HepG2 (cell line): ENCODE data around the gene UBE2J1. TPM values are rescaled to one million over a fixed set of nuclear protein-coding genes. Genes with fewer than 3 reads are reported as not detected.

ENCODE experiments used
- ATAC-seq: fragments of 200-7000 bp; cut with Tn5 transposase; 3 replicates; pipeline ENCODE4 v1.9.1; 2020; ENCODE audit warnings: mild to moderate bottlenecking, moderate library complexity
- BruUV-seq: library from RNA; stranded (reverse); fragments of 400-500 nt; replicated peaks from 2 replicates; lab custom pipeline; 2021; lab: Mats Ljungman, UMichigan
- CTCF ChIA-PET: fragments of 300-600 bp; formaldehyde crosslinking; extraction: SDS; loops from one replicate; lab custom pipeline; 2021; ENCODE audit warnings: low total read pairs, inconsistent platforms, low intra/inter-chr PET ratio; lab: Yijun Ruan, JAX
- POLR2A ChIA-PET: fragments of 350-600 bp; sonication (Branson Sonifier 250); formaldehyde crosslinking; loops from one replicate; lab custom pipeline; 2020; ENCODE audit warnings: antibody characterized with exemption, inconsistent platforms; lab: Yijun Ruan, JAX
- DNase-seq: peaks from one replicate; pipeline ENCODE4 v3.0.0-alpha.2; 2015; ENCODE audit warnings: low spot score
- FAIRE-seq: peaks from 3 replicates; lab custom pipeline; 2011; peaks lifted over from hg19 to GRCh38; lab: Jason Lieb, UNC
- H2AFZ ChIP-seq: one replicate; pipeline ENCODE4 v1.6.1; 2011; ENCODE audit warnings: low read length, inconsistent platforms
- H3K27ac ChIP-seq: fragments of 300-600 bp; 3 replicates; pipeline ENCODE4 v1.8.0; 2011; ENCODE audit warnings: mixed run types, mild to moderate bottlenecking, mixed read lengths, low read length, inconsistent platforms; ENCODE audit not compliant: insufficient read depth; ENCODE audit errors: extremely low read length
- H3K27me3 ChIP-seq, 2 experiments: fragments of 200-600 bp in 1 of 2; 2 replicates in 1 of 2; 3 replicates in 1 of 2; pipeline versions ENCODE4 v1.6.0 to v1.8.0; 2011; ENCODE audit warnings: low read length in 2 of 2, mild to moderate bottlenecking in 2 of 2, moderate library complexity in 2 of 2, inconsistent platforms in 1 of 2; ENCODE audit not compliant: insufficient read depth in 2 of 2, control insufficient read depth in 1 of 2
- H3K36me3 ChIP-seq, 2 experiments: fragments of 200-600 bp in 1 of 2; replicated peaks in 1 of 2; 2 replicates in 1 of 2; 3 replicates in 1 of 2; pipeline versions ENCODE4 v1.5.1 to v1.8.0; 2011; ENCODE audit warnings: low read length in 2 of 2, inconsistent platforms in 1 of 2; ENCODE audit not compliant: insufficient read depth in 2 of 2, control insufficient read depth in 1 of 2
- H3K4me1 ChIP-seq: 2 replicates; pipeline ENCODE4 v1.5.1; 2012; ENCODE audit warnings: low read length, inconsistent platforms; ENCODE audit not compliant: insufficient read depth
- H3K4me2 ChIP-seq: 2 replicates; pipeline ENCODE4 v1.6.0; 2011; ENCODE audit warnings: low read depth, low read length, inconsistent platforms
- H3K4me3 ChIP-seq, 3 experiments: fragments of 200-600 bp in 1 of 3; sonication (generic), shearing (Covaris generic) in 1 of 3; replicated peaks in 1 of 3; 2 replicates each; pipeline ENCODE4 v1.5.1; 2011 to 2016; ENCODE audit warnings: low read length in 3 of 3, inconsistent platforms in 2 of 3, low read depth in 2 of 3, mild to moderate bottlenecking in 2 of 3, control low read depth in 1 of 3, mixed read lengths in 1 of 3; ENCODE audit not compliant: insufficient read depth in 1 of 3
- H3K79me2 ChIP-seq: one replicate; pipeline ENCODE4 v1.6.1; 2011; ENCODE audit warnings: low read length, inconsistent platforms; ENCODE audit not compliant: insufficient read depth
- H3K9ac ChIP-seq: 2 replicates; pipeline ENCODE4 v1.6.0; 2011; ENCODE audit warnings: mild to moderate bottlenecking, low read depth, low read length, inconsistent platforms; ENCODE audit not compliant: insufficient read depth
- H3K9me3 ChIP-seq: 2 replicates; pipeline ENCODE4 v1.5.1; 2012; ENCODE audit warnings: mild to moderate bottlenecking, low read length
- H4K20me1 ChIP-seq: 2 replicates; pipeline ENCODE4 v1.6.0; 2011; ENCODE audit warnings: inconsistent platforms, mild to moderate bottlenecking, low read length, moderate library complexity; ENCODE audit not compliant: insufficient read depth
- ATF3 ChIP-seq: sonication (generic); formaldehyde crosslinking; IDR thresholded peaks from 2 replicates; pipeline ENCODE4 v1.4.0; 2020; ENCODE audit warnings: missing genetic modification reagents
- FOSL2 ChIP-seq: sonication (generic); formaldehyde crosslinking; IDR thresholded peaks from 2 replicates; pipeline ENCODE4 v1.4.0; 2020; ENCODE audit warnings: missing genetic modification reagents
- KLF11 ChIP-seq: IDR thresholded peaks from 2 replicates; pipeline ENCODE4 v1.6.1; 2016; ENCODE audit warnings: missing compliant biosample characterization
- NR2F1 ChIP-seq, 2 experiments: fragments of 450-650 bp in 1 of 2; formaldehyde crosslinking in 1 of 2; IDR thresholded peaks; 2 replicates each; pipeline versions ENCODE4 v1.5.0 to v1.6.1; 2016 to 2020; ENCODE audit warnings: mild to moderate bottlenecking in 1 of 2, missing compliant biosample characterization in 1 of 2, missing genetic modification reagents in 1 of 2, moderate library complexity in 1 of 2
- RBAK ChIP-seq: sonication (generic); formaldehyde crosslinking; IDR thresholded peaks from 2 replicates; pipeline ENCODE4 v1.5.1; 2020; ENCODE audit warnings: mild to moderate bottlenecking, missing genetic modification reagents
- RCOR2 ChIP-seq: IDR thresholded peaks from 2 replicates; pipeline ENCODE4 v1.6.1; 2016; ENCODE audit warnings: missing biosample characterization, missing genetic modification reagents
- REXO4 ChIP-seq: sonication (generic); formaldehyde crosslinking; IDR thresholded peaks from 2 replicates; pipeline ENCODE4 v1.8.0; 2022; ENCODE audit warnings: missing genetic modification reagents, mild to moderate bottlenecking, borderline replicate concordance
- SAP130 ChIP-seq: IDR thresholded peaks from 2 replicates; pipeline ENCODE4 v1.6.1; 2016; ENCODE audit warnings: low read depth
- ZBTB3 ChIP-seq: sonication (generic); formaldehyde crosslinking; IDR thresholded peaks from 2 replicates; pipeline ENCODE4 v1.4.0; 2020; ENCODE audit warnings: low read depth, mild to moderate bottlenecking, moderate library complexity, missing genetic modification reagents, borderline replicate concordance
- WGBS: methylation state at CpG from one replicate; pipeline ENCODE4 v1.1.6; 2017; ENCODE audit warnings: low lambda C conversion rate; 5-methylcytosine and 5-hydroxymethylcytosine counted together
- in situ Hi-C: cut with HindIII; loops from 2 replicates; pipeline ENCODE4 v1.10.0; 2017; ENCODE audit warnings: low pct_unique_long_range_greater_than_20kb; ENCODE audit not compliant: extremely low pct_ligation_motif_present
- intact Hi-C: fragments of 100-400 bp; cut with micrococcal nuclease; formaldehyde crosslinking; loops from one replicate; pipeline ENCODE4 v1.10.0; 2022; ENCODE audit not compliant: unreplicated experiment
- polyA plus RNA-seq, 8 experiments: library from polyadenylated mRNA; depleted of rRNA in 3 of 8; stranded (reverse) in 7 of 8; unstranded in 1 of 8; fragments of >200 nt; fragmentation: Illumina TruSeq in 4 of 8; extraction: Trizol in 4 of 8; gene quantifications; 2 replicates each; pipeline versions ENCODE4 v1.2.1 to v1.2.3, GENCODE V29; 2011 to 2016; ENCODE audit warnings: low read depth in 4 of 8, missing spikeins in 1 of 8, mixed read lengths in 1 of 8; ENCODE audit not compliant: insufficient read depth in 1 of 8
- total RNA-seq, 5 experiments: library from RNA; depleted of rRNA; stranded (reverse); fragments of >200 nt; fragmentation: Illumina TruSeq; extraction: Trizol; gene quantifications; 2 replicates each; pipeline ENCODE4 v1.2.3, GENCODE V29; 2016; ENCODE audit warnings: low read depth in 1 of 5
- TF ChIP-seq, protein P1 (sequence below): IDR thresholded peaks from 2 replicates; pipeline ENCODE4 v1.6.1; 2016; ENCODE audit warnings: missing biosample characterization, missing genetic modification reagents, low read depth

The UBE2J1 gene
- total and polyA plus RNA-seq, 2 of the 13 experiments (the other 11 are each of a cell fraction or from before 2014, with no cell fraction given), result 19.3 to 24.6 TPM

DNA sequence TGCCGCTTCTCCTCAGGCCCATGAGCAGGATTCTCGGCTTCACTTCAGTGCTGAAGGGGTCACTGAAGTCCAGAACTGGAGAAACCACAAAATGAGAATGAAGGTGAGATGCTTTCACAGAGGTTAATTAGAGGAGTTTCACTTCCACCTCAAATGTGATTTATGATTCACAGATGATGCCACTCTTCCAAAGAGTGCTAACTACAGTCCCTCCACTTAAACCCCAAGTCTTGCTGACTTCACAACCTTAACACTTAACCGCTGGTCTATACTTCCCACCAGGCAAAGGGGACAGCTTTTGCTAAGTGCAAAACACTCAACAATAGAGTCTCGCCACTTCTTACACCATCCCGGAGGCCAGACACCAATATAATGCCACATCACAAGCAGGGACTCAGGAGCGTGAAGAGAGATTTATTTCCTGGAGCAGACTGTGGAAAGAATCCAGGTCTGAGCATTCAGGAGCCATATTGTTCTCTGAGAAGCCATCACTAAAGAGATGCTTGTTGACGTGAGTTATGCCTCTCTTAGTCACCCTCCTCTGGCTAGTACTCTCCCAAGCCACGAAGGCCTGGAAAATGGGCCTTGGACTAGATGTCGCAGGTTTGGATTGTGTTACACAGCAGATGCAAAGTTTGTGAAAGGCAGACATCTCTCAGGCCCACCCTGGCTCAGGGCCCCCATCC, 35.1 kb upstream of the UBE2J1 start (continued):
- no peak for TF ChIP-seq RCOR2
- no peak for TF ChIP-seq REXO4 (CRISPR knock-in tag)
- TF ChIP-seq KLF11 (CRISPR knock-in tag), result no peak
- no peak for TF ChIP-seq NR2F1 (CRISPR knock-in tag; IDR thresholded peaks at IDR 0.05)
- TF ChIP-seq, protein P1, sequence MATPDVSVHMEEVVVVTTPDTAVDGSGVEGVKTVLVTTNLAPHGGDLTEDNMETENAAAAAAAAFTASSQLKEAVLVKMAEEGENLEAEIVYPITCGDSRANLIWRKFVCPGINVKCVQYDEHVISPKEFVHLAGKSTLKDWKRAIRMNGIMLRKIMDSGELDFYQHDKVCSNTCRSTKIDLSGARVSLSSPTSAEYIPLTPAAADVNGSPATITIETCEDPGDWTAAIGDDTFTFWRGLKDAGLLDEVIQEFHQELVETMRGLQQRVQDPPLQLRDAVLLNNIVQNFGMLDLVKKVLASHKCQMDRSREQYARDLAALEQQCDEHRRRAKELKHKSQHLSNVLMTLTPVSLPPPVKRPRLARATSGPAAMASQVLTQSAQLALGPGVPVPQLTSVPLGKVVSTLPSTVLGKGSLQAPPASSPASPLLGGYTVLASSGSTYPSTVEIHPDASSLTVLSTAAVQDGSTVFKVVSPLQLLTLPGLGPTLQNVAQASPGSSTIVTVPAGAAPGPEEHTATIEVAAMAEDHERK (CRISPR knock-in tag), result no peak
- no peak for TF ChIP-seq FOSL2 (CRISPR knock-in tag)
- no peak for TF ChIP-seq ATF3
- TF ChIP-seq ZBTB3 (CRISPR knock-in tag), result no peak
- TF ChIP-seq SAP130 (CRISPR knock-in tag), result no peak

- no peaks in the 10 kb centered on the region for H3K4me1 ChIP-seq
- no peaks in the 10 kb centered on the region for H3K79me2 ChIP-seq
- intact Hi-C loops (no loop called here), in situ Hi-C loops (no loop called here)
- no peak for ATAC-seq
- no peaks in the 10 kb centered on the region for H3K27me3 ChIP-seq
- H2AFZ ChIP-seq, result no peak overlapping the region
- no TSS peak for BruUV-seq
- no peak for DNase-seq
- H4K20me1 ChIP-seq, result no peaks in the 10 kb centered on the region
- no peak for TF ChIP-seq RBAK (CRISPR knock-in tag)
- ChIA-PET CTCF (no interaction called here), POLR2A (no interaction called here)
- no peak for FAIRE-seq
- 59% methylated on average over 5 of the region's 6 CpGs for WGBS
- no peak overlapping the region for H3K4me2 ChIP-seq
- no peak overlapping the region for H3K9ac ChIP-seq
- no peak overlapping the region for H3K27ac ChIP-seq
- no peak overlapping the region for H3K4me3 ChIP-seq
- no peaks in the 10 kb centered on the region for H3K36me3 ChIP-seq
- H3K9me3 ChIP-seq, result no peaks in the 10 kb centered on the region
Observed at GRCh38 chr6:89386917-89387491, 34.5 kb upstream of the UBE2J1 start.
